Activated naive CD4-positive, alpha-beta T cell treated with anti-CD3 and anti-CD28 coated beads, Interleukin-2, amount 50 U/mL, for 72 hours (primary cell): ENCODE results near the gene CYBC1. TPM values are rescaled to one million over a fixed set of nuclear protein-coding genes. Genes with fewer than 3 reads are reported as not detected.
"Not testable (repeated sequence)": the region's sequence is repeated elsewhere in the genome, so short reads cannot be mapped to it uniquely, and the experiment has no call there.

ENCODE experiments used
- ATAC-seq, 2 donors: fragments of 150-1000 bp; cut with Tn5 transposase; 2 replicates each; pipeline ENCODE4 v1.10.0; 2021; ENCODE audit warnings: mild to moderate bottlenecking in 2 of 2, moderate library complexity in 2 of 2
- DNase-seq, 2 donors: peaks; one replicate each; pipeline ENCODE4 v3.0.0; 2021 to 2022; ENCODE audit warnings: low spot score in 2 of 2
- H3K27ac Mint-ChIP-seq, 2 donors: one replicate each; pipeline ENCODE4 v1.8.0; 2022; ENCODE audit warnings: mild to moderate bottlenecking in 2 of 2, mixed read lengths in 2 of 2
- H3K36me3 Mint-ChIP-seq, 2 donors: one replicate each; pipeline ENCODE4 v1.8.0; 2022; ENCODE audit warnings: mixed read lengths in 2 of 2
- H3K9me3 Mint-ChIP-seq, 2 donors: one replicate each; pipeline ENCODE4 v1.8.0; 2022; ENCODE audit warnings: mixed read lengths in 2 of 2
- total RNA-seq, 2 donors: library from RNA; stranded (reverse); gene quantifications; one replicate each; pipeline ENCODE4 v1.2.3, GENCODE V29; 2022

Gene CYBC1
- total RNA-seq, 2 donors from 2014 or later: 205 to 401 TPM

DNA sequence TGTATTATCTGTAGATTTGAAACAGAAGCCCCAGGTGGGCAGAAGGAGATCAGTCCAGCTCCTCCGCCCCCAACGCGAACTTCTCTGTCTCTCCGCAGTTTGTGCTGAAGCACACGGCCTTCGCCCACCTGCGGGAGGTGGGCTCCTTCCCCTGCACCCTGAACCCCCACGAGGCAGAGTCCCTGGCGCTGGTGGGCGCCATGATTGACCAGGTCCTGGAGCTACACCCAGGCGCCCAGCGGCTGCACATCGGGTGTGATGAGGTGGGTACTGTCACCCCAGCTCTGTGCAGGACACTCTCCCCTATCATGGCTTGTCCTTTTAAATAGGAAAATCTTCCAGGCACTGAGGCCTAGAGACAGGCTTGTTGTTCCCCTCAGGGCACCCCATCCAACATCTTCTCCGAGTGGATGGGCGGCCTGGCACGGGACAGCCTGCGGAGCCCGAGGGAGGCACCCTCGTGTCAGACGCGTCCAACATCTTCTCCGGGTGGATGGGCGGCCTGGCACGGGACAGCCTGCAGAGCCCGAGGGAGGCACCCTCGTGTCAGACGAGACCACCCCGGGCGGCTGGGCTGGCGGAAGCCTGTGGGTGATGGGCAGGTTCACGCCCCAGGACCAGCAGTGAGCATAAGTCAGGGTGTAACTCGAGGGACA is 16.9 kb downstream of the CYBC1 start:
- no peaks in the 10 kb centered on the region for H3K9me3 Mint-ChIP-seq
- peaks cover 0 to 4% of the 10 kb centered on the region in 2 donors for H3K36me3 Mint-ChIP-seq
- ATAC-seq (no peak), DNase-seq (no peak)
- H3K27ac Mint-ChIP-seq: no peak overlapping the region

DNA sequence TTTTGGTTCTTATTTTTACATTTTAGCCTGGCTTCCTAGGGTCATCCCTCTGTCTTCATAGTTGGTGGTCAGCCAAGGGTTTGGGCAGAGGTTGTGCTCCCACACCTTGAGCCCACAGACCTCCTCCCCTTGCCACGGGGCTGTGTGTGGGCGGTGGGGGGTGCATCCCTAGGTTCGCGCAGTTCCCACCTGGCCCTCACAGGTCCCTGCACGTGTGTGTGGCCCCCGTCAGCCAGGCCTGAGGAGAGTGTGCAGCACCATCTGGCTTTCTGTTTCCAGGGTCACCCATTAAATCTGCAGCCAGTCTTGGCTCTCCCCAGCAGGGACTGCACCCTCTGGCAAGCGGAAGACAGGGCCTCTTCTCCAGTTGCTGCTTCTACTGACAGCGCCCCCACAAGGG is 18.5 kb downstream of the CYBC1 start:
- DNase-seq (no peak), ATAC-seq (no peak)
- H3K36me3 Mint-ChIP-seq: peaks cover 0 to 4% of the 10 kb centered on the region in 2 donors
- no peak overlapping the region for H3K27ac Mint-ChIP-seq
- no peaks in the 10 kb centered on the region for H3K9me3 Mint-ChIP-seq

DNA sequence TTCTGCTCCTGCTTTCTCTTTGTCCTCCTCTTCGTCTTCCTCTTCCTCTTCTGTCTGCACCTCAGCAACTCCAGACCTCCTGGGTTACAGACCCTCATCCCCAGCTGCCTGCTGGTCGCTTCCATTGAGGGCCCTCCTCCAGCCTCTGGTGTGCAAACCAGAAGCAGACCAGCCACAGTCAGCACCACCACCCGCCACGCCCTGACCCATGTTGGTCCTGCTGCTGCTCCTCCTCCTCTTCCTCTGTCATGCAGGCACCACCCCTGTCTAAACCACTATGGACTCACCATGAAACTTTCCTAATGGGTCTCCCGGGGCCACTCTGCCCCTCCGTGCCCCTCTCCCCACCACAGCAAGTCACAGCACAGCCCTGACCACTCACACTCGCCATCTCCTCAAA is 20.7 kb downstream of the CYBC1 start:
- Mint-ChIP-seq H3K36me3 (peaks cover 0 to 4% of the 10 kb centered on the region in 2 donors), H3K27ac (peak overlapping the region; percentile 2 to 85), H3K9me3 (no peaks in the 10 kb centered on the region)
- DNase-seq: no peak
- no peak for ATAC-seq

- Mint-ChIP-seq H3K36me3 (peaks cover 0 to 4% of the 10 kb centered on the region in 2 donors), H3K9me3 (no peaks in the 10 kb centered on the region), H3K27ac (no peak overlapping the region)
- no peak for ATAC-seq
- DNase-seq: no peak
Measured at GRCh38 chr17:82428546-82428945, 22.0 kb downstream of the CYBC1 start.

DNA sequence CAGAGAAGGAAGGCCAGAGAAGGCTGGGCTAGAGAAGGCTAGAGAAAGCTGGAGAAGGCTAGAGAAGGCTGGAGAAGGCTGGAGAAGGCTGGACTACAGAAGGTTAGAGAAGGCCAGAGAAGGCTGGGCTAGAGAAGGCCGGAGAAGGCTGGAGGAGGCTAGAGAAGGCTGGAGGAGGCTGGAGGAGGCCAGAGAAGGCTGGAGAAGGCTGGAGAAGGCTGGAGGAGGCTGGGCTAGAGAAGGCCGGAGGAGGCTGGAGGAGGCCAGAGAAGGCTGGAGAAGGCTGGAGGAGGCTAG is 25.7 kb downstream of the CYBC1 start:
- peaks cover 11 to 16% of the 10 kb centered on the region in 2 donors for H3K36me3 Mint-ChIP-seq

GRCh38 chr17:82424001-82424862 is 26.3 kb downstream of the CYBC1 start:
- H3K27ac Mint-ChIP-seq: peak overlapping the region in 1 of 2 donors; percentile 10
- H3K36me3 Mint-ChIP-seq: peaks cover 12 to 15% of the 10 kb centered on the region in 2 donors
- DNase-seq (peak in 1 of 2 donors; percentile 71), ATAC-seq (peak; percentile 36 to 70)
- H3K9me3 Mint-ChIP-seq: no peaks in the 10 kb centered on the region

More for the DNA sequence above, 25.7 kb downstream of the CYBC1 start:
- DNase-seq (no peak), ATAC-seq (no peak)
- no peaks in the 10 kb centered on the region for H3K9me3 Mint-ChIP-seq
- peak overlapping the region in 1 of 2 donors; percentile 10 for H3K27ac Mint-ChIP-seq

- Mint-ChIP-seq H3K9me3 (no peaks in the 10 kb centered on the region), H3K36me3 (peaks cover 13 to 15% of the 10 kb centered on the region in 2 donors), H3K27ac (peak overlapping the region; percentile 22 to 72)
- no peak for DNase-seq
- ATAC-seq: no peak
Measured at GRCh38 chr17:82419540-82419939, 31.0 kb downstream of the CYBC1 start.

GRCh38 chr17:82418001-82418986 is 32.3 kb downstream of the CYBC1 start, which contains the start of the genes HEXD and OGFOD3:
TSS of gene HEXD (plus strand) at chr17:82418347. CDS start at chr17:82419800, 1,453 bp downstream.
TSS of gene OGFOD3 (minus strand) at chr17:82418586. CDS start at chr17:82418485, 101 bp downstream.
- peaks cover 15 to 17% of the 10 kb centered on the region in 2 donors for H3K36me3 Mint-ChIP-seq
- ATAC-seq (peak; percentile 87 to 91), DNase-seq (peak; percentile 91 to 93)
- no peaks in the 10 kb centered on the region for H3K9me3 Mint-ChIP-seq
- peak within 1 kb of the TSS; percentile 22 to 55 for H3K27ac Mint-ChIP-seq

DNA sequence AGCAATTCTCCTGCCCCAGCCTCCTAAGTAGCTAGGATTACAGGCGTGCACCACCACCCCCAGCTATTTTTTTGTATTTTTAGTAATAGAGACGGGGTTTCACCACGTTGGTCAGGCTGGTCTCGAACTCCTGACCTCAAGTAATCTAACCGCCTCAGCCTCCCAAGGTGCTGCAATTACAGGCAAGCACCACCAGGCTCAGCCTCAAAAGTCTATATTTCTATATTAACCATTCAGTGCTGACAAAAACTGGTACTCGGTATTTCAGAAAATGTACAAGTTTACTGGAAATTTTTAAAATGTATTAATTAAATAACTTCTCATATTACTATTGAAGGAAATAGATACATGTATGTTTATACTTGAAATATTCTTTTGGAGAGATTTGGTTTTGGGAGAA is 33.8 kb downstream of the CYBC1 start:
- peaks cover 15% of the 10 kb centered on the region in 2 donors for H3K36me3 Mint-ChIP-seq
- no peak for ATAC-seq
- H3K27ac Mint-ChIP-seq: no peak overlapping the region
- no peaks in the 10 kb centered on the region for H3K9me3 Mint-ChIP-seq
- no peak for DNase-seq

DNA sequence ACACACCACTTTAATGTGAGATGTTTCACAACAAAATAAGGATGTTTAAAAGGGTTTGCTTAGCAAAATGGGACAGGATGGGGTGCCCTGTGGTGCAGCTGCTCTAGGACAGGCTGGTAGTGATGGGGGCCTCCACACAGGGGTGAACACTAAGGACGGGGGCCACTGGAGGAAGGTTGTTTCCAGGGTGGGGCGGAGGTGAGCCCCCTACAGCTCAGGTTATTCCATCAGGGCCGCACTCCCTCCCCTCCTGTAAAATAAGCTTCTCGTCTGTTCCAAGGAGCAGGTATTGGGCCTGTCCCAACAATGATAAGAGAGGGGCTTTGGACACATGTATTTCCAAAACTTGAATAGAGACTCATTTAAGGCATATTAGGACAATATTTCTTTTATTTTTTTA is 34.3 kb downstream of the CYBC1 start:
- H3K36me3 Mint-ChIP-seq: peaks cover 11 to 12% of the 10 kb centered on the region in 2 donors
- no peak overlapping the region for H3K27ac Mint-ChIP-seq
- H3K9me3 Mint-ChIP-seq: no peaks in the 10 kb centered on the region
- DNase-seq (no peak), ATAC-seq (no peak)

- no peak for DNase-seq
- Mint-ChIP-seq H3K36me3 (peaks cover 7 to 11% of the 10 kb centered on the region in 2 donors), H3K9me3 (no peaks in the 10 kb centered on the region), H3K27ac (no peak overlapping the region)
- no peak for ATAC-seq
Measured at GRCh38 chr17:82415786-82416185, 34.8 kb downstream of the CYBC1 start.

- H3K36me3 Mint-ChIP-seq: peaks cover 7 to 11% of the 10 kb centered on the region in 2 donors
- DNase-seq: no peak
Measured at GRCh38 chr17:82415336-82415735, 35.2 kb downstream of the CYBC1 start.

GRCh38 chr17:82414548-82415281 is 35.8 kb downstream of the CYBC1 start:
- peak; percentile 32 to 35 for ATAC-seq
- Mint-ChIP-seq H3K36me3 (peaks cover 2 to 5% of the 10 kb centered on the region in 2 donors), H3K27ac (no peak overlapping the region), H3K9me3 (no peaks in the 10 kb centered on the region)
- DNase-seq: peak in 1 of 2 donors; percentile 79

More at GRCh38 chr17:82415336-82415735, 35.2 kb downstream of the CYBC1 start:
- no peaks in the 10 kb centered on the region for H3K9me3 Mint-ChIP-seq
- no peak for ATAC-seq
- H3K27ac Mint-ChIP-seq: no peak overlapping the region

GRCh38 chr17:82412535-82413520 is 37.7 kb downstream of the CYBC1 start:
- ATAC-seq: no peak
- Mint-ChIP-seq H3K27ac (no peak overlapping the region), H3K9me3 (no peaks in the 10 kb centered on the region)

GRCh38 chr17:82412081-82412480 is 38.5 kb downstream of the CYBC1 start:
- H3K27ac Mint-ChIP-seq, H3K36me3 Mint-ChIP-seq, DNase-seq, ATAC-seq, H3K9me3 Mint-ChIP-seq: not testable (repeated sequence)

More at GRCh38 chr17:82412535-82413520, 37.7 kb downstream of the CYBC1 start:
- no peak for DNase-seq
- peaks cover 5 to 7% of the 10 kb centered on the region in 2 donors for H3K36me3 Mint-ChIP-seq
